HUES64 (cell line): ENCODE data around the gene PCNX1.

Experiments used
- H3K27ac ChIP-seq: 2 replicates; pipeline ENCODE4 v1.7.0; 2013; ENCODE audit warnings: low read depth, low read length, inconsistent platforms
- H3K27me3 ChIP-seq: 2 replicates; pipeline ENCODE4 v1.6.1; 2013; ENCODE audit warnings: mild to moderate bottlenecking, low read length; ENCODE audit not compliant: insufficient read depth
- H3K36me3 ChIP-seq: 2 replicates; pipeline ENCODE4 v1.6.1; 2013; ENCODE audit warnings: mild to moderate bottlenecking, low read length; ENCODE audit not compliant: insufficient read depth
- H3K4me1 ChIP-seq: 2 replicates; pipeline ENCODE4 v1.6.1; 2013; ENCODE audit warnings: mild to moderate bottlenecking, low read length, moderate library complexity; ENCODE audit not compliant: insufficient read depth
- H3K4me3 ChIP-seq: 2 replicates; pipeline ENCODE4 v1.5.1; 2013; ENCODE audit warnings: mild to moderate bottlenecking, low read length, moderate library complexity
- H3K9ac ChIP-seq: 2 replicates; pipeline ENCODE4 v1.6.1; 2013; ENCODE audit warnings: mild to moderate bottlenecking, low read depth, low read length
- H3K9me3 ChIP-seq: 2 replicates; pipeline ENCODE4 v1.6.1; 2013; ENCODE audit warnings: low read depth, low read length; ENCODE audit not compliant: insufficient read depth
- WGBS: fragments of 150-250, 120-280 bp; methylation state at CpG from one replicate; pipeline ENCODE4 v1.1.7; 2013; ENCODE audit warnings: missing lambda C conversion rate; 5-methylcytosine and 5-hydroxymethylcytosine counted together

The PCNX1 gene

DNA sequence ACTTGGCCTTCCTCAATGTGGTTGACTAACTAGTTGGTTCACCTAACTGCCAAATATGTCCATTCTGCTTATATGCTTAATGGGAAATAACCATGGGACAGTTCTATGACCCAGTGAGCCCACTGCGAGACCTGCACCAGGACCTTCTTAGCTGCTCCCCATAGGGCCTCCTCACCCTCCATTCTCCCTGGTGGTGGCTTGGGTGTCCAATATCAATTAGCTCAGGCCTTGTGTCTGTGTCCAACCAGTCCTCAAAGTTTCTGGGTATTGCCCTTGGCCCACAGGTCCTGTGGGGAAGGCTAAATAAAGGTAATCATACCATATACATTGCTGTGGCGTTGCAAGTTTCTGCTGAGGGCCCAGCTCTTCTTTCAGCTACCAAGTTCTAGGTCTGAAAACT lies 228.2 kb downstream of the PCNX1 start:
- no peaks in the 10 kb centered on the region for H3K27me3 ChIP-seq
- H3K9me3 ChIP-seq, result no peaks in the 10 kb centered on the region
- no peak overlapping the region for H3K4me3 ChIP-seq
- no peak overlapping the region for H3K27ac ChIP-seq
- H3K36me3 ChIP-seq, result no peaks in the 10 kb centered on the region
- WGBS, result 93% methylated on average over 2 of the region's 2 CpGs
- H3K9ac ChIP-seq, result no peak overlapping the region
- H3K4me1 ChIP-seq, result no peaks in the 10 kb centered on the region

DNA sequence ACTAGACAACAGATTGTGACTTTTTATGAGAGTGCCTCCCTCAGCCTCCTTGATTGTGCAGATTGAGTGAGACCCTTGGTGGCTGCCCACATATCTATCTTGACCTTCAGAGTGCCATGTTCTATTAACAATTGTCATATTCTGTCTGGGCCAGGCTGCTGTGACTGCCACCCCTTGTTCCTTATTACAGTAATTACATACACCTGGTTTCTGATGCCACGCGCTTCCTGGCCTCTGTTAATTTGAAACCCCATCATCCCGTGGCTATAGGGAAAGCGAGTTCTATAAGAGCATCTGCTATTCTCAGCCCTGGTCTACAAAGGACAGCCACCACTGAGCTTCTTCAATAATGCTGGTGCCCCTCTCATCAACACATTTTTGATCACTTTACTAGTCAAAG lies 228.7 kb downstream of the PCNX1 start:
- Histone ChIP-seq H3K9me3 (no peaks in the 10 kb centered on the region), H3K9ac (no peak overlapping the region), H3K4me3 (no peak overlapping the region), H3K27ac (no peak overlapping the region), H3K4me1 (no peaks in the 10 kb centered on the region), H3K27me3 (no peaks in the 10 kb centered on the region), H3K36me3 (no peaks in the 10 kb centered on the region)
- WGBS, result 98% methylated on average over 4 of the region's 4 CpGs

DNA sequence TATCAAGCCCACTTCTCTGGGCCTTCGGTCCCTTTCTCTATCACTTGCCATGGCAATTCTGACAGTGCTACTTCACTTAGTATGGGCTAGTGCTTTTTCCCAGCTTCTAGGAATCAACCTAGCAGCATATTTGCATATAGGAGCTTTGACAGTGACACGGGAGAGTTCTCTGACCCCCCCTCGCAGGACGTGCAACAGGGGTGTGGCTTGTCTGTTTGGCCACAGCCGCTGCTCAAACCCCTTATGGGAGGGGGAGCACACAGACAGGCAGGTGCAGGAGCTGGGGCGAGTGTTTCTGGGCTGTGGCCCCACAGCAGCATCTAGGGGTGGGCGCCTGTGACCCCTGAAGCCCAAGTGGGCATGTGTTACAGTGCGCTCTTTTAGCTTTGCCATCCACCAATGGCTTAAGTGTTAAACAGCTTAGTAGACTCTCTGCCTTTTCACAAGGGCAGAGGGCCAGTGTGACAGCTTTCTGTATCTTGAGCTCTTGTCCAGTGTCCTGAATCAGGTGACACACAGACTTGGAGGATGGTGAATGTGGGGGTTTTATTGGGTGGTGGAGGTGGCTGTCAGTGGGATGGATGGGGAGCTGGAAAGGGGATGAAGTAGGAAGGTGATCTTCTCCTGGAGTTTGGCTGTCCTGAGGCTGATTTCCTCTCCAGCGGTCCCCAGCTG lies 229.3 kb downstream of the PCNX1 start:
- H3K4me3 ChIP-seq, result no peak overlapping the region
- H3K9me3 ChIP-seq, result no peaks in the 10 kb centered on the region
- H3K27me3 ChIP-seq, result no peaks in the 10 kb centered on the region
- H3K36me3 ChIP-seq, result no peaks in the 10 kb centered on the region
- no peaks in the 10 kb centered on the region for H3K4me1 ChIP-seq
- 87% methylated on average over 8 of the region's 9 CpGs for WGBS
- H3K27ac ChIP-seq, result no peak overlapping the region
- H3K9ac ChIP-seq, result no peak overlapping the region

GRCh38 chr14:71137536-71138447 lies 230.5 kb downstream of the PCNX1 start:
- Histone ChIP-seq H3K9ac (no peak overlapping the region), H3K36me3 (no peaks in the 10 kb centered on the region)

GRCh38 chr14:71138448-71139293 lies 231.4 kb downstream of the PCNX1 start:
- Histone ChIP-seq H3K9me3 (no peaks in the 10 kb centered on the region), H3K27me3 (no peaks in the 10 kb centered on the region), H3K4me1 (no peaks in the 10 kb centered on the region), H3K27ac (no peak overlapping the region), H3K4me3 (no peak overlapping the region), H3K36me3 (no peaks in the 10 kb centered on the region), H3K9ac (no peak overlapping the region)
- WGBS, result 44% methylated on average over 14 of the region's 14 CpGs

More at GRCh38 chr14:71137536-71138447, 230.5 kb downstream of the PCNX1 start:
- Histone ChIP-seq H3K4me3 (no peak overlapping the region), H3K27ac (no peak overlapping the region), H3K27me3 (no peaks in the 10 kb centered on the region), H3K4me1 (no peaks in the 10 kb centered on the region), H3K9me3 (no peaks in the 10 kb centered on the region)
- 86% methylated on average over 5 of the region's 5 CpGs for WGBS

GRCh38 chr14:71139294-71139946 lies 232.2 kb downstream of the PCNX1 start:
- H3K27me3 ChIP-seq, result no peaks in the 10 kb centered on the region
- H3K9ac ChIP-seq, result no peak overlapping the region
- no peak overlapping the region for H3K27ac ChIP-seq
- H3K9me3 ChIP-seq, result no peaks in the 10 kb centered on the region
- 89% methylated on average over 31 of the region's 31 CpGs for WGBS
- H3K36me3 ChIP-seq, result no peaks in the 10 kb centered on the region
- no peaks in the 10 kb centered on the region for H3K4me1 ChIP-seq
- no peak overlapping the region for H3K4me3 ChIP-seq

DNA sequence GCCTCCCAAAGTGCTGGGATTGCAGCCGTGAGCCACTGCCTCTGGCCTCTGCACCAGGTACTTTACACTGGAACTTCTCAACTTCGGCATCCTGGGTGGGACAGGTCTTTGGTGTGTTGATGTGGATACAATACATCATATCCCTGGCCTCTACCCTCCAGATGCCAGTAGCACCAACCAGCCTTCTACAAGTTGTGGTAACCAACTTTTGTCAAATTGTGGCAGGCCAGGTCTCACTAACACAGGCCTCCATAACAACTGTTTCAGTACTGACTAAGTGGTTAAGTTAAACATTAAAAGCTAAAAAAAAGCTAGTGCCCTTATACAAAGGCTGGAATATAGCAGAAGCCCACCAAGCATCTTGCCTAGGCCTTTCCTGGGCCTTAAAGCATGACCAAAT lies 232.9 kb downstream of the PCNX1 start:
- Histone ChIP-seq H3K27ac (no peak overlapping the region), H3K9ac (no peak overlapping the region), H3K27me3 (no peaks in the 10 kb centered on the region), H3K4me1 (no peaks in the 10 kb centered on the region), H3K36me3 (no peaks in the 10 kb centered on the region), H3K9me3 (no peaks in the 10 kb centered on the region), H3K4me3 (no peak overlapping the region)
- whole genome bisulfite sequencing, result 91% methylated on average over 1 of the region's 2 CpGs

DNA sequence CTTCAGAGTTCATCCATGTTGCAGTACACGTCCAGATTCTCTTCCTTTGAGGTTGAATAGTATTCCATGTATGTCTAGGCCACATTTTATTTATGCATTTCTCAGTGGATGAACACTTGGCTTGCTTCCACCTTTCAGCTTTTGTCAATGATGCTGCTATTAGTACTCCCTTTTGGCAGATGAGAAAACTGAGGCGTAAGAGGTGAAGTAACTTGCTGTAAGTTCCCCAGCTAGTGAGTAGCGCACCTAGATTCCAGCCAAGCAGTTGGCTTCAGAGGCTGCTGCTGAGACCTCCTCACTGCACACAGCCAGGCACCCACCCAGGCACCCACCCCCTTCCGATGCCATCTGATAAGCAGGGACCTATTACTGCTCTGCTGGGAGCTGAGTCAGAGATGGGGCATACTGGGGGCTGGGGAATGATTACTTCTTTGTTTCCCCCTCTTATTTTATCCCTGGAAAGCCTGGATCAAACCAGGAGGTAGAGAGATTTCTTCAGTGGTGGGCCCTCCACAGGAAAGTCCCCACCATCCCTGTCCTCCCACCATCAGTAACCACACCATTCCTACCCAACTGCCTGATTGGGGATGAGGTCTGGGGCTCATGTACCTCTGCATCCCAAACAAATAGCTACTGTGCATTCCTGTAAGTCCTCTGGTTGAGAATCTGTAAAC lies 234.6 kb downstream of the PCNX1 start:
- Histone ChIP-seq H3K36me3 (no peaks in the 10 kb centered on the region), H3K9ac (no peak overlapping the region), H3K27ac (no peak overlapping the region), H3K27me3 (no peaks in the 10 kb centered on the region), H3K9me3 (no peaks in the 10 kb centered on the region), H3K4me3 (no peak overlapping the region), H3K4me1 (no peaks in the 10 kb centered on the region)
- WGBS, result 95% methylated on average over 4 of the region's 4 CpGs

DNA sequence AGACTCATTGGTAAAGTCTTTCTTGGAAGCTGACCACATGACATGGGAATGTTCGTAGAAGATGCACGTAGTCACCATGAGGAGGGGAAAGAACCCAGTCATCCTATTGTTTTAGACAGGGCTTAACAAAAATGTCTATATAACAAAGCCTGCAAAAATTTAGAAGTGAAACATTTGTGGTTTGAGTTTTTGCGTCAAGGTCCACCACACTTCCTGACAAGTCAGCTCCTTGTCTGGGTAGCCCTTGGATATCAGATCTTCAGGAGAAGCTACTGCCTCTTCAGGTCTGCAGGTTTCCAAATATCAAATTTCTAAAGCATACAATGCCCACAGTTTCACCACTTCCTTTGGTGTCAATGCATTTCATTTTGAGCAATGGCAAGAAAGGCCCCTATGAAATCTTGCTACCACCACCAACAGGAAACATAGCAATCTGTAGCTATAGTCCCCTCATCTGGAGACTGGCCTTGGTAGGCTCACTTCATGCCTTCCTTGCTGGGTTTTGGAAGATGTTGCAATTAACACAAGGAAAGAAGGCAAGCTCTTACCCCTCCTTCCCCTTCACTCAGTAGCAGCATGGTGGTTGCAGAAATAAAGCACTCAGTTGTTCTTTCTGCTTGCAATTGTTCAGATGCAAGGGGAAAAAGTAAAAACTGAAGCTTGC lies 235.2 kb downstream of the PCNX1 start:
- no peaks in the 10 kb centered on the region for H3K9me3 ChIP-seq
- no peak overlapping the region for H3K4me3 ChIP-seq
- no peak overlapping the region for H3K27ac ChIP-seq
- H3K27me3 ChIP-seq, result no peaks in the 10 kb centered on the region
- H3K36me3 ChIP-seq, result no peaks in the 10 kb centered on the region
- no peaks in the 10 kb centered on the region for H3K4me1 ChIP-seq
- 97% methylated on average over 3 of the region's 3 CpGs for WGBS
- no peak overlapping the region for H3K9ac ChIP-seq
